GM23338 (cell line): ENCODE data around the gene EVI5.

Source experiments
- CREB1 ChIP-seq: fragments of 250-450 bp; sonication (Bioruptor Pico); IDR thresholded peaks from 2 replicates; pipeline ENCODE4 v1.5.0; 2020; ENCODE audit warnings: low read depth, mild to moderate bottlenecking, moderate library complexity
- CTCF ChIP-seq, 2 experiments: fragments of 200-600 bp in 1 of 2; sonication (generic) in 1 of 2; conservative IDR thresholded peaks; 2 replicates each; pipeline versions ENCODE4 v1.5.1 to v1.6.1; 2016 to 2017; ENCODE audit warnings: antibody characterized with exemption in 2 of 2, low read depth in 2 of 2, mild to moderate bottlenecking in 2 of 2, moderate library complexity in 1 of 2
- EZH2 ChIP-seq: fragments of 200-600 bp; sonication (generic); IDR thresholded peaks from one replicate; pipeline ENCODE4 v1.8.0; 2017; ENCODE audit warnings: antibody characterized with exemption, mild to moderate bottlenecking, low read depth; ENCODE audit not compliant: unreplicated experiment
- POLR2AphosphoS5 ChIP-seq: IDR thresholded peaks from 2 replicates; pipeline ENCODE4 v1.6.1; 2016; ENCODE audit warnings: antibody characterized with exemption, low read depth
- REST ChIP-seq: IDR thresholded peaks from one replicate; pipeline ENCODE4 v1.6.1; 2018; ENCODE audit warnings: antibody characterized with exemption; ENCODE audit not compliant: unreplicated experiment
- STAT1 ChIP-seq: IDR thresholded peaks from one replicate; pipeline ENCODE4 v1.6.1; 2016; ENCODE audit warnings: antibody characterized with exemption; ENCODE audit not compliant: unreplicated experiment
- TF ChIP-seq, protein P1 (sequence below): IDR thresholded peaks from 2 replicates; pipeline ENCODE4 v1.6.1; 2016; ENCODE audit warnings: antibody characterized with exemption

- TF ChIP-seq CTCF (conservative IDR thresholded peaks at IDR 0.05; ENCODE audit: low read depth in 2 of 2): no peak
- no peak for TF ChIP-seq EZH2
- TF ChIP-seq REST: no peak
- no peak for TF ChIP-seq POLR2AphosphoS5
- no peak for TF ChIP-seq STAT1
- TF ChIP-seq, protein P1, sequence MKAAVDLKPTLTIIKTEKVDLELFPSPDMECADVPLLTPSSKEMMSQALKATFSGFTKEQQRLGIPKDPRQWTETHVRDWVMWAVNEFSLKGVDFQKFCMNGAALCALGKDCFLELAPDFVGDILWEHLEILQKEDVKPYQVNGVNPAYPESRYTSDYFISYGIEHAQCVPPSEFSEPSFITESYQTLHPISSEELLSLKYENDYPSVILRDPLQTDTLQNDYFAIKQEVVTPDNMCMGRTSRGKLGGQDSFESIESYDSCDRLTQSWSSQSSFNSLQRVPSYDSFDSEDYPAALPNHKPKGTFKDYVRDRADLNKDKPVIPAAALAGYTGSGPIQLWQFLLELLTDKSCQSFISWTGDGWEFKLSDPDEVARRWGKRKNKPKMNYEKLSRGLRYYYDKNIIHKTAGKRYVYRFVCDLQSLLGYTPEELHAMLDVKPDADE: no peak
- TF ChIP-seq CREB1 (CRISPR knock-in tag): no peak
Observed at GRCh38 chr1:92577261-92577895, 207.5 kb downstream of the EVI5 start.
